ENCODE data around the gene PDE9A. TPM values are rescaled to one million over a fixed set of nuclear protein-coding genes. Genes with fewer than 3 reads are reported as not detected.

PDE9A gene
- total RNA-seq, 2 experiments from 2014 or later, result 7.5 to 8.6 TPM

DNA sequence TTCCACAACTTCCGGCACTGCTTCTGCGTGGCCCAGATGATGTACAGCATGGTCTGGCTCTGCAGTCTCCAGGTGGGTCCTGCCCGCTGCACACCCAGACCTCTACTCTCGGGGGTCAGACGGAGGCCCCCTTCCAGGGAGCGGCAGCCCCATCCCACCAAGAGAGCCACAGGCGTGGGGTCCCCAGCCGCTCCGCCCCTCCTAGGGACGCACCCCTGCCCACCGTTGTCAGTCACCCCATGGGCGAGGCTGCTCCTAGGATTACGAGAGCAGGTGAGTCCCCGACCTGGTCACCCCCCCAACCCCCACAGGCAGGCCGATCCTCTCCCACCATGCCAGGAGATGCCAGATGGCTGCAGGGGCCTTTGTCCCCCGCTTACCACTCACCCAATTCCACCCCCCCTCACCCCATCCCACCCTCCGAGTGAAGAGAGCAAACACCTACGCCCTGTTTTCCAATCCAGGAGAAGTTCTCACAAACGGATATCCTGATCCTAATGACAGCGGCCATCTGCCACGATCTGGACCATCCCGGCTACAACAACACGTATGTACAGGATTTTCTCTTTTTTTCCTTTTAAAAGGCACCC, 107.0 kb downstream of the PDE9A start:
- no peak overlapping the region for H3K4me3 Mint-ChIP-seq
- ChIA-PET CTCF (no interaction called here), POLR2A (no interaction called here)

DNA sequence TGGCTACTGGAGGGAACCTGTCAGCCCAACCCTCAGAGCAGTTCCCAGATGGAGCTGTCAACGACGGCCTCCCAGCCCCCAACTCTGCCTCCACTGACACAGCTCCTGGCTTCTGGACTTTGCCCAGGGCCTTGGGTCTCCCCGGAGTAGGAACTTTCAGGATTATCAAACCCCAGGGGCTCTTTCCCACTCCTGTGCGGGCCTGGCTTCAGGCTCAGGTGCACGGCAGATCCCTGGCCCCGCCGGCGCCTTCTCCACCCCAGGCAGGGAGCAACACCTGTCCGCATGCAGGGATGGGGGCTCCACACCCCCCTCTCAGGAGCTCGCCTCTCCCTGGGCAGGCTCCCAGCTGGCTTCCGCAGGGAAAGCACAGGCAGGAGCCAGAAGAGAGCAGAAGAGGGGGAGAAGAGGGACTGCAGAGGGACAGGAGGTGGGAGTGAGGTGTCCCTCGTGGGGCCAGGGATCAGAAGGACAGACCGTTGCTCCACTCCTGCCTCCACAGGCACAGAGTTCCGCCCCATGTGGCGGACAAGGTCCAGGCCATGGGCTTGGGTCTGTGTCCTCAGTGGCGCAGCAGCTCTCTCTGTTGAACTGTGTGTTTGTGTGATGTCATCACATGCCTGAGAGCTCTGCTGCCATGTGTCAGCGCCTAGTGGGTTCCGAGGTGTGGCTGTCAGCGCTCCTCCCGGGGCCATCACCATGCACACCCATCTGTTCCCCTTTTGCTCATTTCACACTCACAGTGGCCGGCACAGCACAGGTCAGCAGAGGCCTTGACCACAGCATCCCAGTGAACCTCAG, 107.7 kb downstream of the PDE9A start:
- Mint-ChIP-seq H3K36me3 (no peaks in the 10 kb centered on the region), H3K27me3 (no peaks in the 10 kb centered on the region), H3K4me3 (no peak overlapping the region), H3K9me3 (no peaks in the 10 kb centered on the region), H3K4me1 (ENCODE audit: low read depth) (no peaks in the 10 kb centered on the region), H3K27ac (no peak overlapping the region)
- DNase-seq, result no peak
- POLR2A ChIA-PET, result no interaction called here
- CTCF ChIA-PET, result no interaction called here
- intact Hi-C loops (cut with micrococcal nuclease), result no loop called here

More for the DNA sequence above, 107.0 kb downstream of the PDE9A start:
- no peak for DNase-seq
- Mint-ChIP-seq H3K27me3 (no peaks in the 10 kb centered on the region), H3K27ac (no peak overlapping the region), H3K36me3 (no peaks in the 10 kb centered on the region), H3K9me3 (no peaks in the 10 kb centered on the region), H3K4me1 (ENCODE audit: low read depth) (no peaks in the 10 kb centered on the region)
- intact Hi-C loops (cut with micrococcal nuclease), result no loop called here

GRCh38 chr21:42761776-42762335, 108.4 kb downstream of the PDE9A start:
- POLR2A ChIA-PET, result no interaction called here
- Mint-ChIP-seq H3K27ac (no peak overlapping the region), H3K9me3 (no peaks in the 10 kb centered on the region), H3K36me3 (no peaks in the 10 kb centered on the region), H3K4me3 (no peak overlapping the region), H3K4me1 (ENCODE audit: low read depth) (no peaks in the 10 kb centered on the region), H3K27me3 (no peaks in the 10 kb centered on the region)
- intact Hi-C loops (cut with micrococcal nuclease), result no loop called here
- CTCF ChIA-PET, result no interaction called here
- DNase-seq, result no peak

- ChIA-PET CTCF (interaction anchor here (0.6 kb wide), 1 partner anchor 164 kb away, joined by 3 read pairs; no protein-coding TSS in a partner anchor), POLR2A (no interaction called here)
- DNase-seq, result no peak
- H3K9me3 Mint-ChIP-seq, result no peaks in the 10 kb centered on the region
- intact Hi-C loops (cut with micrococcal nuclease), result no loop called here
- H3K36me3 Mint-ChIP-seq, result no peaks in the 10 kb centered on the region
- no peak overlapping the region for H3K27ac Mint-ChIP-seq
- H3K4me3 Mint-ChIP-seq, result no peak overlapping the region
- no peaks in the 10 kb centered on the region for H3K4me1 Mint-ChIP-seq (ENCODE audit: low read depth)
- H3K27me3 Mint-ChIP-seq, result no peaks in the 10 kb centered on the region
These were observed 110.4 kb downstream of the PDE9A start for GRCh38 chr21:42763581-42764442.

DNA sequence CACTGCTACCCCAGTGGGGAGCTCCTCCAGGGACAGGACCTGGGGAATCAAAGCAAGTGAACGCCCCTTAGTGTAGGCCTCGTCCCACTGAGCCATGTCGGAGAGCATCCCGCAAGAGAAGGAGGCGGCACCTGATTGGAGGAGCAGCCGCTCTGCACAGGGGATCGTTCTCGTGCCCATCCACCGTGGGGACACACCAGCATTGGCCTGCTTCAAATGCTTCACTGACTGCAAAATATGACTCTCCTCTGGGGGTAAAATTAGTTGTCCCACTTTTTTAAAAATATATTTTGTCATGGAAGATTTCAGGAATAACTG, 111.0 kb downstream of the PDE9A start:
- Mint-ChIP-seq H3K27ac (no peak overlapping the region), H3K4me3 (no peak overlapping the region), H3K36me3 (peaks cover 3% of the 10 kb centered on the region), H3K27me3 (no peaks in the 10 kb centered on the region), H3K4me1 (ENCODE audit: low read depth) (no peaks in the 10 kb centered on the region), H3K9me3 (no peaks in the 10 kb centered on the region)
- DNase-seq, result no peak
- POLR2A ChIA-PET, result no interaction called here
- CTCF ChIA-PET, result no interaction called here
- intact Hi-C loops (cut with micrococcal nuclease), result no loop called here

GRCh38 chr21:42764883-42765282, 111.5 kb downstream of the PDE9A start:
- no peak for DNase-seq
- POLR2A ChIA-PET, result no interaction called here
- Mint-ChIP-seq H3K36me3 (peaks cover 3% of the 10 kb centered on the region), H3K4me3 (no peak overlapping the region), H3K4me1 (ENCODE audit: low read depth) (no peaks in the 10 kb centered on the region), H3K27ac (no peak overlapping the region), H3K9me3 (no peaks in the 10 kb centered on the region), H3K27me3 (no peaks in the 10 kb centered on the region)
- intact Hi-C loops (cut with micrococcal nuclease), result no loop called here
- CTCF ChIA-PET, result no interaction called here

GRCh38 chr21:42765656-42766055, 112.2 kb downstream of the PDE9A start:
- Mint-ChIP-seq H3K4me1 (ENCODE audit: low read depth) (no peaks in the 10 kb centered on the region), H3K9me3 (no peaks in the 10 kb centered on the region), H3K27ac (no peak overlapping the region), H3K27me3 (no peaks in the 10 kb centered on the region), H3K4me3 (no peak overlapping the region), H3K36me3 (peaks cover 3% of the 10 kb centered on the region)
- CTCF ChIA-PET, result no interaction called here
- intact Hi-C loops (cut with micrococcal nuclease), result no loop called here
- POLR2A ChIA-PET, result no interaction called here
- DNase-seq, result no peak

GRCh38 chr21:42766739-42767560, 113.5 kb downstream of the PDE9A start:
- intact Hi-C loops (cut with micrococcal nuclease), result no loop called here
- ChIA-PET CTCF (no interaction called here), POLR2A (no interaction called here)
- Mint-ChIP-seq H3K9me3 (no peaks in the 10 kb centered on the region), H3K36me3 (peaks cover 3% of the 10 kb centered on the region), H3K27me3 (no peaks in the 10 kb centered on the region), H3K27ac (no peak overlapping the region), H3K4me1 (ENCODE audit: low read depth) (no peaks in the 10 kb centered on the region), H3K4me3 (no peak overlapping the region)
- DNase-seq, result no peak

GRCh38 chr21:42767561-42767835, 114.1 kb downstream of the PDE9A start:
- Mint-ChIP-seq H3K4me3 (no peak overlapping the region), H3K27ac (no peak overlapping the region), H3K4me1 (ENCODE audit: low read depth) (no peaks in the 10 kb centered on the region), H3K27me3 (no peaks in the 10 kb centered on the region), H3K9me3 (no peaks in the 10 kb centered on the region), H3K36me3 (peaks cover 3% of the 10 kb centered on the region)
- ChIA-PET CTCF (no interaction called here), POLR2A (no interaction called here)
- no peak for DNase-seq
- intact Hi-C loops (cut with micrococcal nuclease), result no loop called here

- ChIA-PET POLR2A (no interaction called here), CTCF (no interaction called here)
- Mint-ChIP-seq H3K4me3 (no peak overlapping the region), H3K27ac (no peak overlapping the region), H3K27me3 (no peaks in the 10 kb centered on the region), H3K4me1 (ENCODE audit: low read depth) (no peaks in the 10 kb centered on the region), H3K36me3 (peaks cover 3% of the 10 kb centered on the region), H3K9me3 (no peaks in the 10 kb centered on the region)
- intact Hi-C loops (cut with micrococcal nuclease), result no loop called here
- no peak for DNase-seq
These were observed 115.1 kb downstream of the PDE9A start for GRCh38 chr21:42768324-42769121.

DNA sequence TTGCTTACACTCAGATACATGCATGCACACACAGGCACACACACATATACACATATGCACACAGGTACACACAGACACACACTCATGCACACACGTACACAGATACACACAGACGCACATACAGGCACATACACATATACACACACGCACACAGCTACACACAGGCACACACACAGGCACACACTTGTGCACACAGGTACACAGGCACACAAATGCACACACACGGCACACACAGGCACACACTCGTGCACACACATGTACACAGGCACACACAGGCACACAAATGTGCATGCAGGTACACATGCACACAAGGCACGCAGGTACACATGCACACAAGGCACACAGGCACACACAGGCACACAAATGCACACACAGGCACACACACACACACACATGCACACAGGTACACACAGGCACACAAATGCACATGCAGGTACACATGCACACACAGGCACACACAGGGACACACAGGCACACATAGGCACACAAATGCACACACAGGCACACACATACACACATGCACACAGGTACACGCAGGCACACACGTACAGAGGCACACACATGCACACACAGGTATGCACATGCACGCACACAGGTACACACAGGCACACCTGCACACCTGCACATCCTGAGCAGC, 115.9 kb downstream of the PDE9A start:
- DNase-seq, result no peak
- H3K27ac Mint-ChIP-seq, result no peak overlapping the region
- H3K27me3 Mint-ChIP-seq, result no peaks in the 10 kb centered on the region
- H3K36me3 Mint-ChIP-seq, result peaks cover 3% of the 10 kb centered on the region
- H3K4me1 Mint-ChIP-seq (ENCODE audit: low read depth), result no peaks in the 10 kb centered on the region
- no peak overlapping the region for H3K4me3 Mint-ChIP-seq
- H3K9me3 Mint-ChIP-seq, result no peaks in the 10 kb centered on the region
- ChIA-PET CTCF (no interaction called here), POLR2A (no interaction called here)
- intact Hi-C loops (cut with micrococcal nuclease), result no loop called here

Measured in activated CD4-positive, alpha-beta memory T cell treated with anti-CD3 and anti-CD28 coated beads for 36 hours (primary cell).